Lower lobe of right lung (tissue), 2 donors: ENCODE results near the gene DCST2. TPM values are rescaled to one million over a fixed set of nuclear protein-coding genes. Genes with fewer than 3 reads are reported as not detected.

Source experiments
- ATAC-seq, 2 donors: fragments of 200-7000 bp; cut with Tn5 transposase; one replicate each; pipeline ENCODE4 v1.9.1; 2020 to 2022; ENCODE audit warnings: mild to moderate bottlenecking in 2 of 2, moderate library complexity in 2 of 2
- DNase-seq: peaks from one replicate; pipeline ENCODE4 v3.0.0-alpha.2; 2020
- H3K27ac ChIP-seq: fragments of 200-600 bp; one replicate; pipeline ENCODE4 v1.8.0; 2022
- H3K27me3 ChIP-seq: fragments of 200-600 bp; one replicate; pipeline ENCODE4 v1.8.0; 2022; ENCODE audit warnings: low read depth
- H3K36me3 ChIP-seq: fragments of 200-600 bp; one replicate; pipeline ENCODE4 v1.8.0; 2022; ENCODE audit warnings: mild to moderate bottlenecking
- H3K4me1 ChIP-seq: fragments of 200-600 bp; one replicate; pipeline ENCODE4 v1.8.0; 2022
- H3K4me3 ChIP-seq: fragments of 200-600 bp; one replicate; pipeline ENCODE4 v1.8.0; 2022; ENCODE audit warnings: mild to moderate bottlenecking
- H3K9me3 ChIP-seq: fragments of 200-600 bp; one replicate; pipeline ENCODE4 v1.8.0; 2022
- intact Hi-C: fragments of 100-400 bp; cut with DNase I; formaldehyde crosslinking; loops from one replicate; pipeline ENCODE4 v1.11.0; 2022
- total RNA-seq: library from RNA; stranded (reverse); fragmentation: NEBNext Ultra II Directional; extraction: Animal tissue kit (Norgen Biotek cat#: 25700); gene quantifications from one replicate; pipeline ENCODE4 v1.2.1, GENCODE V29; 2021
- TF ChIP-seq, protein P1 (sequence below): fragments of 200-600 bp; IDR thresholded peaks from one replicate; pipeline ENCODE4 v1.8.0; 2022; ENCODE audit warnings: antibody characterized with exemption, mild to moderate bottlenecking
- donor health status: DM: no; HTN: yes; CAD: no; lungs with severe emphysema.

The DCST2 gene
- total RNA-seq, 1 donor from 2014 or later: 1.4 TPM

DNA sequence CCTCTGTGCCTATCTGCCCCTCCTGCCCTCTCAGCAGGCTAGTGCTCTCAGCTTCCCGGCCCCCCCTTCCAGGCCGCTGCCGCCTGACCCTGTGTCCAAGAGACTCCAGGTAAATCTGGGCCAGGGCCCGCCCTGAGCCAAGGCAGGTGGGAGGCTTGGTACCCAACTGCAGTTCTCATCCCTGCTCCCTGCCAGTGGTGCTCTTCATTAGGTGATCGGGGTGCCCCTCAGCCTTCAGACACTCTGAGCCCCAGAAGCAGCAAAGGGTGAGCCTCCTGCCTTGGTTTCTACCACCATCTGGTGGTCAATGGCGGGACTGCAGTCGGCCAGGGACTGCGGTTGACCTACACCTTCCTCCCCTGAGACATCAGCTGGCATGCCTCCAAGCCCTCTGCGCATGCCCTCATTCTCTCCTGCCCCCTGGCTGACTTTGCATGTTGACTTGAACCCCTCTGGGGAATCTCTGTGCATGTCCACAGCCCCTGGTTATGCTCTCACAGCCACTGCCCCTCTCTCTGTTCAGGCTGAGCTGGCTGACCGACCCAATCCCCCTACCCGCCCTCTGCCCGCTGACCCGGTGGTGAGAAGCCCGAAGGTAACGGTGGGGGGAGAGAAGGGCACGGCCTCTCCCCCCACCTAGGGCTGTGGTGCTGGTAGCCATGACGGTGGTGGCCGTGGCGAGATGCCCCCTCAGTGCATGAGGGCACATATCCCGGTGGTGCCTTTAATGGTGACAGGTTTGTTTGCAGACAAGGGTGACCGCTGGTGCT, 28.0 kb upstream of the DCST2 start:
- TF ChIP-seq, protein P1, sequence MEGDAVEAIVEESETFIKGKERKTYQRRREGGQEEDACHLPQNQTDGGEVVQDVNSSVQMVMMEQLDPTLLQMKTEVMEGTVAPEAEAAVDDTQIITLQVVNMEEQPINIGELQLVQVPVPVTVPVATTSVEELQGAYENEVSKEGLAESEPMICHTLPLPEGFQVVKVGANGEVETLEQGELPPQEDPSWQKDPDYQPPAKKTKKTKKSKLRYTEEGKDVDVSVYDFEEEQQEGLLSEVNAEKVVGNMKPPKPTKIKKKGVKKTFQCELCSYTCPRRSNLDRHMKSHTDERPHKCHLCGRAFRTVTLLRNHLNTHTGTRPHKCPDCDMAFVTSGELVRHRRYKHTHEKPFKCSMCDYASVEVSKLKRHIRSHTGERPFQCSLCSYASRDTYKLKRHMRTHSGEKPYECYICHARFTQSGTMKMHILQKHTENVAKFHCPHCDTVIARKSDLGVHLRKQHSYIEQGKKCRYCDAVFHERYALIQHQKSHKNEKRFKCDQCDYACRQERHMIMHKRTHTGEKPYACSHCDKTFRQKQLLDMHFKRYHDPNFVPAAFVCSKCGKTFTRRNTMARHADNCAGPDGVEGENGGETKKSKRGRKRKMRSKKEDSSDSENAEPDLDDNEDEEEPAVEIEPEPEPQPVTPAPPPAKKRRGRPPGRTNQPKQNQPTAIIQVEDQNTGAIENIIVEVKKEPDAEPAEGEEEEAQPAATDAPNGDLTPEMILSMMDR: peak; percentile 99
- ATAC-seq: peak; percentile 65 to 77
- Histone ChIP-seq H3K36me3 (peaks cover 53% of the 10 kb centered on the region), H3K4me3 (no peak overlapping the region), H3K9me3 (no peaks in the 10 kb centered on the region), H3K4me1 (peaks cover 32% of the 10 kb centered on the region), H3K27me3 (no peaks in the 10 kb centered on the region), H3K27ac (no peak overlapping the region)
- DNase-seq: peak; percentile 88
- intact Hi-C loops: no loop called here

DNA sequence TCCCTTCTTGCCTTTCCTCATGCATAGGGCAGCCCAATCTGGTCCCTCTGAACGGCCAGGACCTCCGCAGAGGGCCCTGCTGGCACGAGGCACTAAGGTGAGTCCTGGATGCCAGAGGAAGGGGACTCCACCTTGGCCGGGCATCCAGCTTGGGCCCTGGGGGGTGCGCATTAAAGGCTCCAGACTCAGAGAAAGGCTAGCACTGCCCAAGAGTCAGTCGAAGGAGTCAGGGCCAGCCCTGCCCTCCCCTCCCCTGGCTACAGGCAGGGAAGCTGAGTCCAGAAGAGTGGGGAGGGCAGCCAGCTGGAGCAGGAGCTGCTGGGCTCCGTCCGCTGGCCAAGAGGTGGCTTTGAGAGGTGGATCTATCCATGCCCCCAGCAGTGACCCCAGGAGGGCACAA, 27.2 kb upstream of the DCST2 start:
- H3K4me1 ChIP-seq: peaks cover 32% of the 10 kb centered on the region
- H3K4me3 ChIP-seq: no peak overlapping the region
- intact Hi-C loops: no loop called here
- ATAC-seq (no peak), DNase-seq (no peak)
- H3K36me3 ChIP-seq: peaks cover 61% of the 10 kb centered on the region
- no peaks in the 10 kb centered on the region for H3K9me3 ChIP-seq
- TF ChIP-seq, protein P1: no peak
- H3K27me3 ChIP-seq: no peaks in the 10 kb centered on the region
- H3K27ac ChIP-seq: no peak overlapping the region

- TF ChIP-seq, protein P1: no peak
- Histone ChIP-seq H3K27ac (no peak overlapping the region), H3K4me1 (peaks cover 23% of the 10 kb centered on the region), H3K4me3 (no peak overlapping the region), H3K9me3 (no peaks in the 10 kb centered on the region), H3K27me3 (no peaks in the 10 kb centered on the region), H3K36me3 (peaks cover 87% of the 10 kb centered on the region)
- DNase-seq: no peak
- intact Hi-C loops: no loop called here
- no peak for ATAC-seq
Observed at GRCh38 chr1:155057788-155058211, 24.2 kb upstream of the DCST2 start.

DNA sequence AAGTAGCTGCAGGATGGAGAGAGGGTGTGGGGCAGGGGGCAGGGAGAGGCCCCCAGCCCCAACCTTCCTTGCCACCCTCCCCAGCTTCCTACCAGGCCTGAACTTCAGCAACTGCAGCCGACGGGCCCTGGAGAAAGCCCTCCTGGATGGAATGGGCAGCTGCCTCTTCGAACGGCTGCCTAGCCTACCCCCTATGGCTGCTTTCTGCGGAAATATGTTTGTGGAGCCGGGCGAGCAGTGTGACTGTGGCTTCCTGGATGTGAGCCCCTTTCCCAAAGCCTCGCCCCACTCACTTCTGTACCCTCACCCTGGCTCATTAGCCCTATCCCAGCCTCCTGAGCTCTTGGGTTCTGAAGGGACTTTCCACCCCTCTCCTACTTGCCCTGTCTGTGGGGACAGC, 23.5 kb upstream of the DCST2 start:
- Histone ChIP-seq H3K27ac (no peak overlapping the region), H3K4me3 (no peak overlapping the region), H3K36me3 (peaks cover 85% of the 10 kb centered on the region), H3K4me1 (peaks cover 23% of the 10 kb centered on the region), H3K9me3 (no peaks in the 10 kb centered on the region), H3K27me3 (no peaks in the 10 kb centered on the region)
- no peak for DNase-seq
- ATAC-seq: no peak
- intact Hi-C loops: no loop called here
- TF ChIP-seq, protein P1: no peak

GRCh38 chr1:155053531-155054105, 20.0 kb upstream of the DCST2 start:
- Histone ChIP-seq H3K4me1 (peaks cover 31% of the 10 kb centered on the region), H3K9me3 (no peaks in the 10 kb centered on the region), H3K4me3 (peak overlapping the region; percentile 67), H3K36me3 (peaks cover 55% of the 10 kb centered on the region), H3K27me3 (no peaks in the 10 kb centered on the region), H3K27ac (no peak overlapping the region)
- no peak for ATAC-seq
- TF ChIP-seq, protein P1: no peak
- DNase-seq: no peak
- intact Hi-C loops: no loop called here
